HL-60 (cell line): ENCODE data around the gene FBN1.

Experiments
- DNase-seq, 2 experiments: peaks; one replicate each; pipeline ENCODE4 v3.0.0-alpha.2; 2010 to 2020; ENCODE audit warnings: low read depth in 1 of 2, low spot score in 1 of 2
- H3K27ac ChIP-seq: fragments of 250-450 bp; sonication (Bioruptor Pico); replicated peaks from 2 replicates; pipeline ENCODE4 v1.5.1; 2020; ENCODE audit warnings: mild to moderate bottlenecking, moderate library complexity
- H3K27me3 ChIP-seq: fragments of 250-450 bp; sonication (Bioruptor Pico); 2 replicates; pipeline ENCODE4 v1.5.1; 2021; ENCODE audit warnings: mild to moderate bottlenecking, moderate library complexity; ENCODE audit not compliant: insufficient read depth, poor library complexity, severe bottlenecking
- H3K4me3 ChIP-seq: replicated peaks from 2 replicates; pipeline ENCODE4 v1.5.1; 2011; ENCODE audit warnings: mild to moderate bottlenecking, control low read depth, low read length; ENCODE audit not compliant: insufficient read depth
- GABPA ChIP-seq: IDR thresholded peaks from 2 replicates; pipeline ENCODE4 v1.6.1; 2012; ENCODE audit warnings: low read depth
- POLR2AphosphoS5 ChIP-seq: IDR thresholded peaks from 2 replicates; pipeline ENCODE4 v1.6.1; 2012; ENCODE audit warnings: low read depth
- SPI1 ChIP-seq: IDR thresholded peaks from 2 replicates; pipeline ENCODE4 v1.6.1; 2012; ENCODE audit warnings: low read depth, mild to moderate bottlenecking, borderline replicate concordance
- TF ChIP-seq, protein P1 (sequence below): IDR thresholded peaks from one replicate; pipeline ENCODE4 v1.5.1; 2011; ENCODE audit warnings: low read length, control low read depth, inconsistent platforms; ENCODE audit not compliant: insufficient read depth
- TF ChIP-seq, protein P2 (sequence below): IDR thresholded peaks from 2 replicates; pipeline ENCODE4 v1.6.1; 2012; ENCODE audit warnings: low read depth; ENCODE audit not compliant: insufficient replicate concordance

The FBN1 gene

GRCh38 chr15:48458876-48459275 lies 186.6 kb downstream of the FBN1 start:
- no peak for DNase-seq
- TF ChIP-seq, protein P1, sequence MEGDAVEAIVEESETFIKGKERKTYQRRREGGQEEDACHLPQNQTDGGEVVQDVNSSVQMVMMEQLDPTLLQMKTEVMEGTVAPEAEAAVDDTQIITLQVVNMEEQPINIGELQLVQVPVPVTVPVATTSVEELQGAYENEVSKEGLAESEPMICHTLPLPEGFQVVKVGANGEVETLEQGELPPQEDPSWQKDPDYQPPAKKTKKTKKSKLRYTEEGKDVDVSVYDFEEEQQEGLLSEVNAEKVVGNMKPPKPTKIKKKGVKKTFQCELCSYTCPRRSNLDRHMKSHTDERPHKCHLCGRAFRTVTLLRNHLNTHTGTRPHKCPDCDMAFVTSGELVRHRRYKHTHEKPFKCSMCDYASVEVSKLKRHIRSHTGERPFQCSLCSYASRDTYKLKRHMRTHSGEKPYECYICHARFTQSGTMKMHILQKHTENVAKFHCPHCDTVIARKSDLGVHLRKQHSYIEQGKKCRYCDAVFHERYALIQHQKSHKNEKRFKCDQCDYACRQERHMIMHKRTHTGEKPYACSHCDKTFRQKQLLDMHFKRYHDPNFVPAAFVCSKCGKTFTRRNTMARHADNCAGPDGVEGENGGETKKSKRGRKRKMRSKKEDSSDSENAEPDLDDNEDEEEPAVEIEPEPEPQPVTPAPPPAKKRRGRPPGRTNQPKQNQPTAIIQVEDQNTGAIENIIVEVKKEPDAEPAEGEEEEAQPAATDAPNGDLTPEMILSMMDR, result no peak
- TF ChIP-seq POLR2AphosphoS5, result no peak
- no peak for TF ChIP-seq SPI1
- TF ChIP-seq, protein P2, sequence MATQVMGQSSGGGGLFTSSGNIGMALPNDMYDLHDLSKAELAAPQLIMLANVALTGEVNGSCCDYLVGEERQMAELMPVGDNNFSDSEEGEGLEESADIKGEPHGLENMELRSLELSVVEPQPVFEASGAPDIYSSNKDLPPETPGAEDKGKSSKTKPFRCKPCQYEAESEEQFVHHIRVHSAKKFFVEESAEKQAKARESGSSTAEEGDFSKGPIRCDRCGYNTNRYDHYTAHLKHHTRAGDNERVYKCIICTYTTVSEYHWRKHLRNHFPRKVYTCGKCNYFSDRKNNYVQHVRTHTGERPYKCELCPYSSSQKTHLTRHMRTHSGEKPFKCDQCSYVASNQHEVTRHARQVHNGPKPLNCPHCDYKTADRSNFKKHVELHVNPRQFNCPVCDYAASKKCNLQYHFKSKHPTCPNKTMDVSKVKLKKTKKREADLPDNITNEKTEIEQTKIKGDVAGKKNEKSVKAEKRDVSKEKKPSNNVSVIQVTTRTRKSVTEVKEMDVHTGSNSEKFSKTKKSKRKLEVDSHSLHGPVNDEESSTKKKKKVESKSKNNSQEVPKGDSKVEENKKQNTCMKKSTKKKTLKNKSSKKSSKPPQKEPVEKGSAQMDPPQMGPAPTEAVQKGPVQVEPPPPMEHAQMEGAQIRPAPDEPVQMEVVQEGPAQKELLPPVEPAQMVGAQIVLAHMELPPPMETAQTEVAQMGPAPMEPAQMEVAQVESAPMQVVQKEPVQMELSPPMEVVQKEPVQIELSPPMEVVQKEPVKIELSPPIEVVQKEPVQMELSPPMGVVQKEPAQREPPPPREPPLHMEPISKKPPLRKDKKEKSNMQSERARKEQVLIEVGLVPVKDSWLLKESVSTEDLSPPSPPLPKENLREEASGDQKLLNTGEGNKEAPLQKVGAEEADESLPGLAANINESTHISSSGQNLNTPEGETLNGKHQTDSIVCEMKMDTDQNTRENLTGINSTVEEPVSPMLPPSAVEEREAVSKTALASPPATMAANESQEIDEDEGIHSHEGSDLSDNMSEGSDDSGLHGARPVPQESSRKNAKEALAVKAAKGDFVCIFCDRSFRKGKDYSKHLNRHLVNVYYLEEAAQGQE, result no peak
- no peak for TF ChIP-seq GABPA
- peaks cover 2% of the 10 kb centered on the region for H3K27me3 ChIP-seq
- H3K27ac ChIP-seq, result no peak overlapping the region
- no peak overlapping the region for H3K4me3 ChIP-seq

DNA sequence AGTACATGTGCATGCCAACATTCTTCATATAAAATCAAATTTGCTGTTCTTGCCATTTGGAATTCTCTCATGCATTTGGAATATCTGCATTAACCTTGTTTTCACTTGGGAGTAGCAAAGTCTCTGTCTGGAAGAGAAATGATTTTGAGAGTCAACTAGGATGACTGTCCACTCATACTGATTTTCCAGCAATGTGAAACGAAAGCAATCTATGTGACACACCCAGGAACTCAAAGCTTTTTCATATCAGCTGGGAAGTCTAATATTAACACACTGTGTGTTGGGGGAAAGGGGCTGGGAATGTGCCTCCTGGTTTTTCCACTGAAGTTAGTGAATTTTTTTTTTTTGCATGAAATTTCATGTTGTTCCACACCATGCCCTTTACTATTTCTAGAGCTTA lies 189.4 kb downstream of the FBN1 start:
- Histone ChIP-seq H3K27me3 (peaks cover 5% of the 10 kb centered on the region), H3K27ac (no peak overlapping the region), H3K4me3 (no peak overlapping the region)
- TF ChIP-seq GABPA, result no peak
- no peak for TF ChIP-seq SPI1
- TF ChIP-seq POLR2AphosphoS5, result no peak
- TF ChIP-seq, protein P1, result no peak
- TF ChIP-seq, protein P2, result no peak
- DNase-seq, result no peak

- Histone ChIP-seq H3K4me3 (no peak overlapping the region), H3K27me3 (peaks cover 9% of the 10 kb centered on the region), H3K27ac (no peak overlapping the region)
- TF ChIP-seq POLR2AphosphoS5 (no peak), SPI1 (no peak), GABPA (no peak)
- TF ChIP-seq, protein P2, result no peak
- TF ChIP-seq, protein P1, result no peak
- no peak for DNase-seq
Observed at GRCh38 chr15:48451736-48452135, 193.8 kb downstream of the FBN1 start.
